Head of caudate nucleus (tissue), 42 donors: Measurements from ENCODE around the gene DMWD.

Experiments used
- DNase-seq, 42 donors: peaks; one replicate each; pipeline versions ENCODE4 v3.0.0 to v3.0.0-alpha.2; 2020 to 2021; ENCODE audit warnings: mixed read lengths in 7 of 42
- intact Hi-C: fragments of 100-400 bp; cut with DNase I; formaldehyde crosslinking; loops from one replicate; pipeline ENCODE4 v1.15.0; 2022

Gene DMWD

GRCh38 chr19:45777395-45777961 lies 15.2 kb downstream of the DMWD start:
- intact Hi-C loops, result no loop called here
- DNase-seq, result no peak

- intact Hi-C loops, result no loop called here
- no peak for DNase-seq
Measured at GRCh38 chr19:45774765-45775164, 17.9 kb downstream of the DMWD start.

DNA sequence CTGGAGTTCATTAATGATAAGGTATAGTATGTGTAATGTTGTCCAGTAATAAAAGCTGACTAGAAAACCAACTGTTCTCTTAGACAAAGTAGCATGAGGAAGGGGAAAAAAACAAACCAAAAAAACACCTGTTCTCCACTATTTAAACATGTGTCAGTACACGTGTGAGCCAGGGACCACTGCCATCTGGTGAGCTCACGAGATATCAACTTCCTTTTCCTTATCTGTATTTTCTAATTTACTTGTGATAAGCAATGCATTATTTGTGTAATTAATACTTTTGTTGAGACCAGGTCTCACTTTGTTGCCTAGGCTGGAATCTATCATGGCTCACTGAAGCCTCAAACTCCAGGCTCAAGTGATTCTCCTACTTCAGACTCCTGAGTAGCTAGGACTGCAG lies 19.3 kb downstream of the DMWD start:
- no peak for DNase-seq
- intact Hi-C loops, result no loop called here

GRCh38 chr19:45772912-45773311 lies 19.7 kb downstream of the DMWD start:
- intact Hi-C loops, result no loop called here
- DNase-seq, result no peak

DNA sequence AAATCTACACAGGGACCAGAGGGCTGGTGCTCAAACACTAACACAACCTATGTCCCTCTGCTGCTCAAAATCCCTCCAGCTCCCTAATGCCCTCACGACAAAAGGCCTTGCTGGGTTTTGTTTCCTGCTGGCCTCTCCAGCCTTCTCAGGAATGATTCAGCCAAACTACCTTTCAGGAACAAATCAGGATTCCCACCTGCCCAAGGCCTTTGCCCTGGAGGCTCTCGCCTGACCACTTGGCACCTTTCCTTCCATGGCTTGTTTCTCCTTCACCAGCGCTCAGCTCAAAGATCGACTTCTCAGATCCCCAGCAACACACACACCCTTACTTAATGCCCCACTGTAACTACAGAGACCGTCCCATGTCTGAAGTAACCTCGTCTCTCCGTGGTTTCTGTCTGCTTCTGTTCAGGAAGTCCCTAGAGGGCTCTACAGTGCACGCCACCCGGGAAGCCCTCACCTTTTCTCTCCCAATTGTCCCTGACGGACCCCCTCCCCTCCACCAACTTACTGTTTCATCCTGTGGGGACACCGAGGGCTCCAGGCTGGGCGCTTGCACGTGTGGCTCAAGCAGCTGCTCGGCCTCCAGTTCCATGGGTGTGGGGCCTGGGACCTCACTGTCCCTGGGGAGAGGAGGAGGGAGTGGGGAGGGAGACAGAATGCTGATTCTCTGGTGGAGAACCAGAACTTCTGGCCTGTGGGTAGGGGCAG lies 20.4 kb downstream of the DMWD start:
- no peak for DNase-seq
- intact Hi-C loops, result no loop called here

DNA sequence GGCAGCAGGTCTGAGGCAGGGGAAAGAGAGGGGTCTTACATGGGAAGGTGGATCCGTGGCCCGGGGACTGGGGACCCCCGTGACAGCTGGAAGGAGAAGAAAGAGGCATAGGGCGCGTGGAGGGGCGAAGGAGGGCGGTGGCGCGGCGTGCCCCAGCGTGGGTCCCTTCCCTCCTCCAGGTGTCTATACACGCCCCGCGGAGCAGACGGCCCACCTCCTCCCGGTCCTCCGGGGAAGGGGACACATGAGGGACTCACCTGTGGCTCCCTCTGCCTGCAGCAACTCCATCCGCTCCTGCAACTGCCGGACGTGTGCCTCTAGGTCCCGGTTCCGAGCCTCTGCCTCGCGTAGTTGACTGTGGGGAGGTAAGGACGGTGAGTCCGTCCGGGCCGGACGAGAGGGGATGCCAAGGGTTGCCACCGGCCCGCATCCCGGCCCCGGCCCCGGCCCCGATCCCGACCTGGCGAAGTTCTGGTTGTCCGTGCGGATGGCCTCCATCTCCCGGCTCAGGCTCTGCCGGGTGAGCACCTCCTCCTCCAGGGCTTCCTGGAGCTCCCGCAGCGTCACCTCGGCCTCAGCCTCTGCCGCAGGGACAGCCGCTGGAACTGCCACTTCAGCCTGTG lies 21.2 kb downstream of the DMWD start:
- DNase-seq, result no peak
- intact Hi-C loops, result no loop called here

DNA sequence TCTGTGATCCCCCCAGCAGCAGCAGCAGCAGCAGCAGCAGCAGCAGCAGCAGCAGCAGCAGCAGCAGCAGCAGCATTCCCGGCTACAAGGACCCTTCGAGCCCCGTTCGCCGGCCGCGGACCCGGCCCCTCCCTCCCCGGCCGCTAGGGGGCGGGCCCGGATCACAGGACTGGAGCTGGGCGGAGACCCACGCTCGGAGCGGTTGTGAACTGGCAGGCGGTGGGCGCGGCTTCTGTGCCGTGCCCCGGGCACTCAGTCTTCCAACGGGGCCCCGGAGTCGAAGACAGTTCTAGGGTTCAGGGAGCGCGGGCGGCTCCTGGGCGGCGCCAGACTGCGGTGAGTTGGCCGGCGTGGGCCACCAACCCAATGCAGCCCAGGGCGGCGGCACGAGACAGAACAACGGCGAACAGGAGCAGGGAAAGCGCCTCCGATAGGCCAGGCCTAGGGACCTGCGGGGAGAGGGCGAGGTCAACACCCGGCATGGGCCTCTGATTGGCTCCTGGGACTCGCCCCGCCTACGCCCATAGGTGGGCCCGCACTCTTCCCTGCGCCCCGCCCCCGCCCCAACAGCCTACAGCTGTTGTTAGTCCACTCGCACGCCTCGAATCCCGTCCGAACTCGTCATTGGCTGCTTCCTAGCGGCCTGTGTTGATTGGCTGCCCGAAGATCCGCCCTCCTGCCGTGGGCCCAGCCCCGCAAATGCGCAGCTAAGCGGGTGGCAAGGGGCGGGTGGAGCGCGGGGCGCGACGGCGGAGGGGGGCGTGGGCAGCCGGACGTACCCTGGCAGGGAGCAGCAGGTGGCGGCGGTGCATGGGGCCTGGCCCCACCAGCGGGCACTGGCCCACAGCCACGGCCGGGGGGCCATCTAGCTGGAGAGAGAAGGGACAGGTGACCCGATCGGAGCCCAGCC lies 22.2 kb downstream of the DMWD start:
- DNase-seq, result peak; percentile 83 to 96 (median 92)
- intact Hi-C loops, result no loop called here

DNA sequence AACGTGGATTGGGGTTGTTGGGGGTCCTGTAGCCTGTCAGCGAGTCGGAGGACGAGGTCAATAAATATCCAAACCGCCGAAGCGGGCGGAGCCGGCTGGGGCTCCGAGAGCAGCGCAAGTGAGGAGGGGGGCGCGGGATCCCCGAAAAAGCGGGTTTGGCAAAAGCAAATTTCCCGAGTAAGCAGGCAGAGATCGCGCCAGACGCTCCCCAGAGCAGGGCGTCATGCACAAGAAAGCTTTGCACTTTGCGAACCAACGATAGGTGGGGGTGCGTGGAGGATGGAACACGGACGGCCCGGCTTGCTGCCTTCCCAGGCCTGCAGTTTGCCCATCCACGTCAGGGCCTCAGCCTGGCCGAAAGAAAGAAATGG lies 22.8 kb downstream of the DMWD start:
- intact Hi-C loops, result loop anchor here (2.0 to 5.0 kb wide), 2 partner anchors 29 to 43 kb away; no protein-coding TSS in a partner anchor
- peak in 34 of 42 donors; percentile 30 to 77 (median 59) for DNase-seq

GRCh38 chr19:45768984-45769782 lies 23.5 kb downstream of the DMWD start, which contains the start of gene SIX5:
TSS of gene SIX5 (minus strand) at chr19:45769252. CDS start at chr19:45768844, 408 bp downstream.
- intact Hi-C loops, result loop anchor here (2.0 to 5.0 kb wide), 2 partner anchors 30 to 42 kb away; no protein-coding TSS in a partner anchor
- peak; percentile 87 to 99 (median 98) for DNase-seq

DNA sequence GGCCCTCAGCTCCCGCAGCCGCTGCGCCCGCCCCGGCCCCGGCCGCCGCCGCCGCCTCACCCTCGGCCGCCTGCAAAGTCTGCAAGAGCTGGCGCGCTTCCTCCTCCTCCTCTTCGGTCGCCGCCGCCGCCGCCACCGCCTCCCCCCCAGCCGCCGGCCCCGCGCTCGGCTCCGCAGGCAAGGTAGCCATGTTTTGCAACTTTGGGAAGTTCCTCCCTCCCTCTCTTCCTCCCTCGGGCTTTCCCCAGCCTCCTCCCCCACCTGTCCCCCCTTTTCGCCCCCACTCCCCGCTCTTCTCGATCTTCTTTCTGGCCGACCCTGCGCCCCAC lies 24.0 kb downstream of the DMWD start:
- DNase-seq, result peak in 9 of 42 donors; percentile 16 to 52 (median 32)
- intact Hi-C loops, result loop anchor here (2.0 to 5.0 kb wide), 2 partner anchors 30 to 41 kb away; no protein-coding TSS in a partner anchor

DNA sequence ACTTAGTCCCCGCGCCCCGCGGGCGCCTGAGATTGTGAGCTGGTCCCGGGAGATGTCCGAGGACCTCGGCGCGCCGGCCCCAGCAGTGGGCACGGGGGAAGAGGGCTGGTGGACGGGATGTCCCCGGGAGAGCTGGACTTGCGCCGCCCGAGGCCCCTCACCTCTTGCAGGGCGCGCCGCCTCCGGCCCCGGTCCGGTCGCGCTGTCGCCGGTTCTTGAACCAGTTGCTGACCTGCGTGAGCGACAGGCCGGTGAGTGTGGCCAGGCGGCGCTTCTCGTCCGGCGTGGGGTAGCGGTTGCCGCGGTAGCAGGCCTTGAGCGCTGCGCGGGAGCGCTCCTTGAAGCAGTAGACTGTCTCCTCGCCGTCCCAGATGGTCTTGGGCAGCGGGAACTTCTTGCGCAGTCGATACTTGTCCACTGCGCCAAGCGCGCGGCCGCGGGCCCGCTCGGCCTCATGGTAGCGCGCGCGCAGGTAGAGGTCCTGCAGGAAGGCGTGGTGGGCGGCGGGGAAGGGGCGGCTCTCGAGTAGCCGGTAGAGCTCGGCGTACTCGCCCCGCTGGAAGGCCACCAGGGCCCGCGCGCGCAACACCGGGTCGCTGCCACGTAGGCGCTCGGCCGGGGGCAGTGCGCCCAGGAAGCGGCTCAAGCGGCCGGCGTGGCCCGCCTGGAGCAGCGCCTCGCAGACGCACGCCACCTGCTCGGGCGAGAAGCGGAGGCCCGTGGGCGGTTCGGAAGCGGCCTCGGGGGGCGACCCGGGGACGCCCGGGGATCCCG lies 24.6 kb downstream of the DMWD start:
- intact Hi-C loops, result loop anchor here (2.0 to 5.0 kb wide), 2 partner anchors 31 to 41 kb away; no protein-coding TSS in a partner anchor
- peak in 15 of 42 donors; percentile 23 to 58 (median 31) for DNase-seq

- intact Hi-C loops, result loop anchor here (5.0 kb wide), 1 partner anchor 40 kb away; no protein-coding TSS in a partner anchor
- peak in 1 of 42 donors; percentile 18 for DNase-seq
Measured at GRCh38 chr19:45767410-45767880, 25.2 kb downstream of the DMWD start.

DNA sequence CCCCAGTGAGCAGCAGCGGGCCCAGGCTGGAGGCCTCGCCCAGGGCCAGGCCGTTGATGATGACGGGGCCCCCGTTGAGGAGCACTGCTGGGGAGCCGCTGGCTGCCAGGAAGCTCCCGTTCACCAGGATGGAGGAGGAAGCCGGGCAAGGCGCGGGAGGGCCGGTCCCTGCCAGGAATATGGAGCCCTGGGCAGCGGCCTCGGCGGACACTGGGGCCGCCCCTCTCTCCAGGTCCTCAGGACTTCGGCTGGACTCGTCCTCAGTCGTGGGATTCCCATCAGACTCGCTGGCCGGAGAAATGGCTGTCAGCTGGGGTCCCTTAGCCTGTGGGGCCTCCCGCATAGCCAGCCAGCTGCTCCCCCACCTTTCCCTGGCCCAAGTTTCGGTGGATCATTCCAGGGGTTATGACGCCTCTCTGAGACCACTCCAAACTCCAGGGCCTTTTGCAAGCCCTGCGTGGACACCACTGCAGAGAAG lies 25.7 kb downstream of the DMWD start:
- DNase-seq, result no peak
- intact Hi-C loops, result loop anchor here (5.0 kb wide), 1 partner anchor 40 kb away; no protein-coding TSS in a partner anchor

DNA sequence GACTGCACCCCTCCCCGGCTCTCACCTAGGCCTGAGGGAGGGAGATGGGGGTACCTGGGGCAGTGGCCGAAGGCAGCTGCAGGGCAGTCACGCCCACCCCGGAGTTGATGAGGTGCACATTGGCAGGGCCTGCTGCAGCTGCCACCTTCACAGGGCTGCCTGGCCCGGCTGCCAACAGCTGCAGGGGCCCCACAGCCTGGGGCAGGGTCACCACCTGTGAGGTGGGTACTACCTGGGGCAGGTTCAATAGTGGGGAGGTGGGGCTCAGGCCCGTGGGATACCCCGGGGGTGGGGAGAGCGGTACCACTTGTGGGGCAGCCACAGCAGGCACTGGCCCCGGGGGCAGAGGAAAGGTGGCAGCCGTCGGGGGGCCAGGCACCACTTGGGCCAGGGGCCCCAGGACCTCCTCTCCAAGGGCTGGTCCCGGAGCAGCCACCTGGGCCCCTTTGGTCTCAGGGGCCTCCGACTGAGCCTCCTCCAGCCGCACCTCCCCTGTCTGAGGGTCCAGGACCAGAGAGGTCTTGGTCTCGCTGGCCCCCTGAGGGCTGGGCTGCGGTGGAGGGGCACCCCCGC lies 26.3 kb downstream of the DMWD start:
- intact Hi-C loops, result loop anchor here (5.0 kb wide), 1 partner anchor 39 kb away; no protein-coding TSS in a partner anchor
- DNase-seq, result no peak

GRCh38 chr19:45765702-45766295 lies 26.8 kb downstream of the DMWD start:
- no peak for DNase-seq
- intact Hi-C loops, result loop anchor here (5.0 kb wide), 1 partner anchor 38 kb away; no protein-coding TSS in a partner anchor
